Left ventricle myocardium inferior (tissue), 1 donor: ENCODE measurements around the gene PRMT1. TPM values are rescaled to one million over a fixed set of nuclear protein-coding genes. Genes with fewer than 3 reads are reported as not detected.

Experiments
- DNase-seq: peaks from one replicate; pipeline ENCODE4 v3.0.0-alpha.2; 2020
- H3K27ac ChIP-seq: fragments of 200-600 bp; replicated peaks from 2 replicates; pipeline ENCODE4 v1.8.0; 2021
- H3K27me3 ChIP-seq: fragments of 200-600 bp; 2 replicates; pipeline ENCODE4 v1.8.0; 2021; ENCODE audit warnings: low read depth
- H3K36me3 ChIP-seq: fragments of 200-600 bp; 2 replicates; pipeline ENCODE4 v1.8.0; 2021
- H3K4me1 ChIP-seq: fragments of 200-600 bp; 2 replicates; pipeline ENCODE4 v1.8.0; 2021
- H3K4me3 ChIP-seq: fragments of 200-600 bp; 2 replicates; pipeline ENCODE4 v1.8.0; 2021; ENCODE audit warnings: mild to moderate bottlenecking, moderate library complexity
- H3K9me3 ChIP-seq: fragments of 200-600 bp; replicated peaks from 2 replicates; pipeline ENCODE4 v1.8.0; 2021
- intact Hi-C: fragments of 100-400 bp; cut with micrococcal nuclease; formaldehyde crosslinking; loops from one replicate; pipeline ENCODE4 v1.11.0; 2022
- total RNA-seq: library from RNA; stranded (reverse); fragmentation: NEBNext Ultra II Directional; extraction: Animal tissue kit (Norgen Biotek cat#: 25700); gene quantifications from one replicate; pipeline ENCODE4 v1.2.1, GENCODE V29; 2021
- TF ChIP-seq, protein P1 (sequence below): fragments of 200-600 bp; IDR thresholded peaks from 2 replicates; pipeline ENCODE4 v1.8.0; 2021; ENCODE audit warnings: antibody characterized with exemption, mild to moderate bottlenecking, borderline replicate concordance
- donor health status: DM: no; HTN: yes; CAD: no; lungs with severe emphysema.

PRMT1 gene
- total RNA-seq, 1 donor from 2014 or later: 112 TPM

DNA sequence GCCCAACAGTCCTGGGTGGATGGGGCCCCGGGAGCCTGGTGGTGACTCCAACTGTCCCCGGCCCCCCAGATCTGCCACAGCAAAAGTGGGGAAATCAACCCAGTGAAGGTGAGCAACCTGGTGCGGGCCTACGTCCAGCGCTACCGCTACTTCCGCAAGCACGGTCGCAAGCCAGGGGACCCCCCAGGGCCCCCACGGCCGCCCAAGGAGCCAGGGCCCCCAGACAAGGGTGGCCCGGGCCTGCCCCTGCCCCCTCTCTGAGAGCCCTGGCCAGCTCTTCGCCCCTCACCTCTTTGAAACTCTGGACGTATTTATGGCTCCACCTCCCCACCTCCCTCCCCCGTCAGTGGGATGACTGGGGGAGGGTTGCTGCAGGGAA lies 18.9 kb upstream of the PRMT1 start:
- intact Hi-C loops: no loop called here
- Histone ChIP-seq H3K27ac (no peak overlapping the region), H3K4me1 (no peaks in the 10 kb centered on the region), H3K27me3 (no peaks in the 10 kb centered on the region), H3K36me3 (peaks cover 100% of the 10 kb centered on the region), H3K9me3 (no peaks in the 10 kb centered on the region), H3K4me3 (no peak overlapping the region)
- no peak for DNase-seq
- TF ChIP-seq, protein P1, sequence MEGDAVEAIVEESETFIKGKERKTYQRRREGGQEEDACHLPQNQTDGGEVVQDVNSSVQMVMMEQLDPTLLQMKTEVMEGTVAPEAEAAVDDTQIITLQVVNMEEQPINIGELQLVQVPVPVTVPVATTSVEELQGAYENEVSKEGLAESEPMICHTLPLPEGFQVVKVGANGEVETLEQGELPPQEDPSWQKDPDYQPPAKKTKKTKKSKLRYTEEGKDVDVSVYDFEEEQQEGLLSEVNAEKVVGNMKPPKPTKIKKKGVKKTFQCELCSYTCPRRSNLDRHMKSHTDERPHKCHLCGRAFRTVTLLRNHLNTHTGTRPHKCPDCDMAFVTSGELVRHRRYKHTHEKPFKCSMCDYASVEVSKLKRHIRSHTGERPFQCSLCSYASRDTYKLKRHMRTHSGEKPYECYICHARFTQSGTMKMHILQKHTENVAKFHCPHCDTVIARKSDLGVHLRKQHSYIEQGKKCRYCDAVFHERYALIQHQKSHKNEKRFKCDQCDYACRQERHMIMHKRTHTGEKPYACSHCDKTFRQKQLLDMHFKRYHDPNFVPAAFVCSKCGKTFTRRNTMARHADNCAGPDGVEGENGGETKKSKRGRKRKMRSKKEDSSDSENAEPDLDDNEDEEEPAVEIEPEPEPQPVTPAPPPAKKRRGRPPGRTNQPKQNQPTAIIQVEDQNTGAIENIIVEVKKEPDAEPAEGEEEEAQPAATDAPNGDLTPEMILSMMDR: no peak

GRCh38 chr19:49658566-49659442 lies 18.3 kb upstream of the PRMT1 start:
- Histone ChIP-seq H3K27ac (no peak overlapping the region), H3K9me3 (no peaks in the 10 kb centered on the region), H3K36me3 (peaks cover 94% of the 10 kb centered on the region), H3K4me3 (no peak overlapping the region), H3K27me3 (no peaks in the 10 kb centered on the region), H3K4me1 (peaks cover 3% of the 10 kb centered on the region)
- no peak for DNase-seq
- TF ChIP-seq, protein P1: no peak
- intact Hi-C loops: no loop called here

- H3K27me3 ChIP-seq: no peaks in the 10 kb centered on the region
- H3K4me1 ChIP-seq: peaks cover 19% of the 10 kb centered on the region
- no peak overlapping the region for H3K27ac ChIP-seq
- no peak for DNase-seq
- H3K36me3 ChIP-seq: peaks cover 77% of the 10 kb centered on the region
- no peaks in the 10 kb centered on the region for H3K9me3 ChIP-seq
- TF ChIP-seq, protein P1: no peak
- intact Hi-C loops: no loop called here
- H3K4me3 ChIP-seq: no peak overlapping the region
Measured at GRCh38 chr19:49660338-49660961, 16.6 kb upstream of the PRMT1 start.

GRCh38 chr19:49662011-49662410 lies 15.1 kb upstream of the PRMT1 start:
- no peak overlapping the region for H3K4me3 ChIP-seq
- no peaks in the 10 kb centered on the region for H3K27me3 ChIP-seq
- TF ChIP-seq, protein P1: no peak
- H3K4me1 ChIP-seq: peaks cover 32% of the 10 kb centered on the region
- peaks cover 62% of the 10 kb centered on the region for H3K36me3 ChIP-seq
- no peak for DNase-seq
- no peaks in the 10 kb centered on the region for H3K9me3 ChIP-seq
- intact Hi-C loops: no loop called here
- H3K27ac ChIP-seq: no peak overlapping the region

GRCh38 chr19:49663224-49663623 lies 13.8 kb upstream of the PRMT1 start:
- H3K9me3 ChIP-seq: no peaks in the 10 kb centered on the region

More at GRCh38 chr19:49663224-49663623, 13.8 kb upstream of the PRMT1 start:
- Histone ChIP-seq H3K36me3 (peaks cover 49% of the 10 kb centered on the region), H3K4me1 (peaks cover 32% of the 10 kb centered on the region), H3K4me3 (no peak overlapping the region), H3K27me3 (no peaks in the 10 kb centered on the region), H3K27ac (no peak overlapping the region)
- intact Hi-C loops: no loop called here
- DNase-seq: no peak
- TF ChIP-seq, protein P1: no peak
